ENCODE results near the gene HEY2. TPM values are rescaled to one million over a fixed set of nuclear protein-coding genes. Genes with fewer than 3 reads are reported as not detected.

Gene HEY2
- total RNA-seq, 1 experiment from 2014 or later = not detected

GRCh38 chr6:125795301-125795700 is 45.9 kb downstream of the HEY2 start:
- Histone ChIP-seq H3K9me3 (ENCODE audit: control insufficient read depth, insufficient read depth, low read depth, low read length) (no peaks in the 10 kb centered on the region), H3K27me3 (ENCODE audit: control insufficient read depth, insufficient read depth, low read length) (no peaks in the 10 kb centered on the region), H3K4me3 (ENCODE audit: low read depth in 2 of 2, low read length in 2 of 2) (no peak overlapping the region), H3K27ac (ENCODE audit: low read length) (no peak overlapping the region), H3K4me1 (ENCODE audit: control insufficient read depth, insufficient read depth, low read length) (peaks cover 27% of the 10 kb centered on the region), H3K36me3 (ENCODE audit: control insufficient read depth, insufficient read depth, low read length) (no peaks in the 10 kb centered on the region; the same call in 1 of the 2 replicates)
- no TSS peak for BruUV-seq (replicated peaks)
- in situ Hi-C loops (cut with HindIII; ENCODE audit: low pct_unique_long_range_greater_than_20kb, low sequenced_read_pairs) = no loop called here
- ChIA-PET POLR2A (interaction anchor here (0.6 kb wide), 1 partner anchor 194 kb away, joined by 11 read pairs; no protein-coding TSS in a partner anchor), CTCF (no interaction called here)
- intact Hi-C loops (cut with micrococcal nuclease; ENCODE audit: unreplicated experiment) = no loop called here
- DNase-seq (ENCODE audit: low read depth, low spot score) = no peak
- no peak for TF ChIP-seq CTCF (IDR thresholded peaks at IDR 0.05)
- no peak for TF ChIP-seq TCF7L2 (IDR thresholded peaks at IDR 0.05; ENCODE audit: low read depth, low read length)
- TF ChIP-seq SIN3A (IDR thresholded peaks at IDR 0.05; ENCODE audit: borderline replicate concordance, insufficient read depth, low read depth, low read length) = no peak
- TF ChIP-seq REST (IDR thresholded peaks at IDR 0.05; ENCODE audit: insufficient read depth in 1 of 2, low read depth in 2 of 2, low read length in 1 of 2) = no peak
- no peak for TF ChIP-seq POLR2AphosphoS5 (IDR thresholded peaks at IDR 0.05; ENCODE audit: low read depth, low read length)
- ATAC-seq = no peak

- POLR2A ChIA-PET = no interaction called here
- CTCF ChIA-PET = no interaction called here
- H3K36me3 ChIP-seq (ENCODE audit: control insufficient read depth, insufficient read depth, low read length) = no peaks in the 10 kb centered on the region
- intact Hi-C loops (cut with micrococcal nuclease; ENCODE audit: unreplicated experiment) (no loop called here), in situ Hi-C loops (cut with HindIII; ENCODE audit: low pct_unique_long_range_greater_than_20kb, low sequenced_read_pairs) (no loop called here)
- DNase-seq (ENCODE audit: low read depth, low spot score) (no peak), ATAC-seq (no peak)
- H3K4me3 ChIP-seq (ENCODE audit: low read depth in 2 of 2, low read length in 2 of 2) = no peak overlapping the region
- H3K4me1 ChIP-seq (ENCODE audit: control insufficient read depth, insufficient read depth, low read length) = peaks cover 20% of the 10 kb centered on the region
- TF ChIP-seq POLR2AphosphoS5 (IDR thresholded peaks at IDR 0.05; ENCODE audit: low read depth, low read length) (no peak), TCF7L2 (IDR thresholded peaks at IDR 0.05; ENCODE audit: low read depth, low read length) (no peak), CTCF (IDR thresholded peaks at IDR 0.05) (no peak), SIN3A (IDR thresholded peaks at IDR 0.05; ENCODE audit: borderline replicate concordance, insufficient read depth, low read depth, low read length) (no peak), REST (IDR thresholded peaks at IDR 0.05; ENCODE audit: insufficient read depth in 1 of 2, low read depth in 2 of 2, low read length in 1 of 2) (no peak)
- H3K27me3 ChIP-seq (ENCODE audit: control insufficient read depth, insufficient read depth, low read length) = no peaks in the 10 kb centered on the region
- H3K9me3 ChIP-seq (ENCODE audit: control insufficient read depth, insufficient read depth, low read depth, low read length) = no peaks in the 10 kb centered on the region
- no peak overlapping the region for H3K27ac ChIP-seq (ENCODE audit: low read length)
- BruUV-seq (replicated peaks) = no TSS peak
Observed at GRCh38 chr6:125797120-125797885, 47.9 kb downstream of the HEY2 start.
